Measurements from ENCODE around the gene ZNF800.
A peak's percentile ranks its signal among the peaks of the same experiment; 100 is the strongest.

ZNF800 gene

GRCh38 chr7:127347567-127348246 lies 44.8 kb downstream of the ZNF800 start:
- peak; percentile 64 for DNase-seq

- DNase-seq, result no peak
These were observed 45.8 kb downstream of the ZNF800 start for GRCh38 chr7:127346575-127347256.

GRCh38 chr7:127342596-127342995 lies 49.9 kb downstream of the ZNF800 start:
- no peak for DNase-seq

GRCh38 chr7:127338122-127338521 lies 54.4 kb downstream of the ZNF800 start:
- DNase-seq, result no peak

- no peak for DNase-seq
These were observed 54.9 kb downstream of the ZNF800 start for GRCh38 chr7:127337581-127337980.

- DNase-seq, result no peak
These were observed 56.0 kb downstream of the ZNF800 start for GRCh38 chr7:127336458-127336857.

- DNase-seq, result no peak
These were observed 59.6 kb downstream of the ZNF800 start for GRCh38 chr7:127332880-127333279.

- DNase-seq, result no peak
These were observed 62.4 kb downstream of the ZNF800 start for GRCh38 chr7:127330070-127330469.

GRCh38 chr7:127322832-127323493 lies 69.5 kb downstream of the ZNF800 start:
- no peak for DNase-seq

GRCh38 chr7:127322351-127322750 lies 70.2 kb downstream of the ZNF800 start:
- no peak for DNase-seq

GRCh38 chr7:127320974-127321373 lies 71.5 kb downstream of the ZNF800 start:
- no peak for DNase-seq

Data from activated CD4-positive, alpha-beta T cell treated with anti-CD3 and anti-CD28 coated beads, Interleukin-2, amount 50 U/mL, for 4 hours (primary cell).